Adrenal gland (tissue), 12 donors: ENCODE measurements around the gene RPS6KA2. TPM values are rescaled to one million over a fixed set of nuclear protein-coding genes. Genes with fewer than 3 reads are reported as not detected.

Experiments used
- DNase-seq, 7 donors: peaks; one replicate each; pipeline ENCODE4 v3.0.0-alpha.2; 2019 to 2020
- H3K27ac ChIP-seq, 5 donors: fragments of 200-600 bp; sonication (generic) in 4 of 5; 1 replicate in 3 of 5; 2 replicates in 2 of 5; pipeline versions ENCODE4 v1.5.1 to v1.8.0; 2016 to 2020; ENCODE audit warnings: mild to moderate bottlenecking in 1 of 5
- H3K27me3 ChIP-seq: fragments of 200-600 bp; 2 replicates; pipeline ENCODE4 v1.8.0; 2021
- H3K36me3 ChIP-seq, 2 donors: fragments of 200-600 bp; replicated peaks in 1 of 2; 1 replicate in 1 of 2; 2 replicates in 1 of 2; pipeline versions ENCODE4 v1.5.1 to v1.8.0; 2018 to 2022
- H3K4me1 ChIP-seq, 2 donors: fragments of 200-600 bp; replicated peaks in 1 of 2; 1 replicate in 1 of 2; 2 replicates in 1 of 2; pipeline versions ENCODE4 v1.5.1 to v1.8.0; 2018 to 2021
- H3K4me3 ChIP-seq, 4 donors: fragments of 200-600 bp; sonication (generic) in 3 of 4; one replicate each; pipeline ENCODE4 v1.5.1; 2016 to 2018
- H3K9me3 ChIP-seq, 3 donors: fragments of 200-600 bp; sonication (generic) in 1 of 3; replicated peaks in 1 of 3; 1 replicate in 2 of 3; 2 replicates in 1 of 3; pipeline versions ENCODE4 v1.5.1 to v1.8.0; 2016 to 2021
- POLR2A ChIP-seq, 2 donors: fragments of 450-650 bp; IDR thresholded peaks; one replicate each; pipeline ENCODE4 v1.6.1; 2017; ENCODE audit warnings: antibody characterized with exemption in 2 of 2, mild to moderate bottlenecking in 2 of 2, moderate library complexity in 1 of 2
- WGBS, 4 donors: extraction: QIAGEN DNeasy Blood & Tissue Kit in 2 of 4; methylation state at CpG; one replicate each; pipeline versions ENCODE4 v1.1.5 to v1.1.7; 2013 to 2017; 5-methylcytosine and 5-hydroxymethylcytosine counted together
- intact Hi-C, 2 donors: fragments of 100-400 bp; cut with DNase I; formaldehyde crosslinking; loops; one replicate each; pipeline versions ENCODE4 v1.14.1 to v1.15.0; 2022 to 2023
- polyA plus RNA-seq, 3 donors: library from polyadenylated mRNA; stranded (reverse); fragments of 200-250 nt in 2 of 3; fragments of 350-450 nt in 1 of 3; fragmentation: Illumina TruSeq in 1 of 3; extraction: RNeasy Lipid Tissue Mini Kit (QIAGEN cat#74804) in 1 of 3; gene quantifications; one replicate each; pipeline ENCODE4 v1.2.3, GENCODE V29; 2013 to 2014
- total RNA-seq, 9 donors: library from RNA; depleted of rRNA in 4 of 9; stranded (reverse); fragments of >200 nt in 4 of 9; fragments of 120-200 nt in 1 of 9; fragmentation: NEBNext Ultra II Directional in 1 of 9; extraction: Animal tissue kit (Norgen Biotek cat#: 25700) in 1 of 9; gene quantifications; one replicate each; pipeline versions ENCODE4 v1.1.0 to v1.2.4, GENCODE V29; 2013 to 2023
- TF ChIP-seq, protein P1 (sequence below), 6 experiments: fragments of 450-650 bp in 4 of 6; fragments of 200-600 bp in 2 of 6; sonication (generic) in 1 of 6; IDR thresholded peaks; 1 replicate in 5 of 6; 2 replicates in 1 of 6; pipeline versions ENCODE4 v1.5.1 to v1.8.0; 2016 to 2021; ENCODE audit warnings: antibody characterized with exemption in 6 of 6, mild to moderate bottlenecking in 2 of 6, moderate library complexity in 1 of 6
- donor health status: healthy with polysubstance abuse.
- donor health status: Bipolar disorder and iron deficiency.
- donor health status: DM: yes; HTN: yes; CAD: no.
- donor health status: DM: no; HTN: no; CAD: no.
- donor health status: DM: no; HTN: no; CAD: no.
- donor health status: DM: yes; HTN: yes; CAD: no.

Gene RPS6KA2
- total and polyA plus RNA-seq, 12 donors, result 7.0 to 40.4 (median 26.2) TPM

DNA sequence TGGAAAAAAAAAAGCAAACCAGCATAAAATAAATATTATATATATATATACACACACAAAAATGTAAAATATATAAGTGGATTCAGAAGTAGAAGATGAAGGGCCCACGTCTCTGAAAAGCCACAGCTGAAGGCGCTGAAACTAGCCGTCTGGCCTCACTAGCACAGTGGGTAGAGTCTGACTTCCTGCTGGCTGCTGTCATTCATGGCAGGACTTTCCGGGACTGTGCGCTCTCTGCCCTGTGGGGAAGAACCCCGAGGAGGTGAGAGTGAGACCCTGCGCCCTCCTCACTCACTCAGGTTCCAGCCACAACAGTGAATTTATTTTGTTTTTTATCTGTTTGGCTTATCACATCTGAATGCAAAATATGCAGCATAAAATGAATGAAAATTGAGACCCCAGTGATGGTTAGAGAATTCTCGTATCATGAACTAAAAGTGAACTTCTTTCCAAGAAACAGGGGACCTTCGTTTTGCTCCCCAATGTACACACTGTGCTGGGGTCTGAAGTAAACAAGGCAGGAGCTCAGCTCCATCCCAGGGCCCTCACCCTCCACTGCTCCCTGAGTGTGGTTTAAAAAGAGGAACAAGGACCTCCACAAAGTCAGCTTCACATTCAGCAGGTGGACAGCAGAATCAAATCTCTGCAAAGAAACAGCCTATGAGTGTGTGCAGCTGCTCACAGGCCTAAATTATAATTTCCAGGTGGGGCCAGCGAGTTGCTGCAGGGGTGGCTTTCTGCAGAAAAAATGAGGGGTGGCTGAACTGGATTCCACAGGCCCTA, 39.2 kb downstream of the RPS6KA2 start:
- 58 to 81% (median 74%) methylated on average over 10 of the region's 10 CpGs for WGBS, 4 donors
- Histone ChIP-seq H3K9me3 (no peaks in the 10 kb centered on the region), H3K4me3 (no peak overlapping the region), H3K4me1 (peaks cover 0 to 13% of the 10 kb centered on the region in 2 donors), H3K27ac (no peak overlapping the region), H3K36me3 (no peaks in the 10 kb centered on the region), H3K27me3 (no peaks in the 10 kb centered on the region)
- no peak for DNase-seq
- intact Hi-C loops, result no loop called here
- TF ChIP-seq, protein P1, sequence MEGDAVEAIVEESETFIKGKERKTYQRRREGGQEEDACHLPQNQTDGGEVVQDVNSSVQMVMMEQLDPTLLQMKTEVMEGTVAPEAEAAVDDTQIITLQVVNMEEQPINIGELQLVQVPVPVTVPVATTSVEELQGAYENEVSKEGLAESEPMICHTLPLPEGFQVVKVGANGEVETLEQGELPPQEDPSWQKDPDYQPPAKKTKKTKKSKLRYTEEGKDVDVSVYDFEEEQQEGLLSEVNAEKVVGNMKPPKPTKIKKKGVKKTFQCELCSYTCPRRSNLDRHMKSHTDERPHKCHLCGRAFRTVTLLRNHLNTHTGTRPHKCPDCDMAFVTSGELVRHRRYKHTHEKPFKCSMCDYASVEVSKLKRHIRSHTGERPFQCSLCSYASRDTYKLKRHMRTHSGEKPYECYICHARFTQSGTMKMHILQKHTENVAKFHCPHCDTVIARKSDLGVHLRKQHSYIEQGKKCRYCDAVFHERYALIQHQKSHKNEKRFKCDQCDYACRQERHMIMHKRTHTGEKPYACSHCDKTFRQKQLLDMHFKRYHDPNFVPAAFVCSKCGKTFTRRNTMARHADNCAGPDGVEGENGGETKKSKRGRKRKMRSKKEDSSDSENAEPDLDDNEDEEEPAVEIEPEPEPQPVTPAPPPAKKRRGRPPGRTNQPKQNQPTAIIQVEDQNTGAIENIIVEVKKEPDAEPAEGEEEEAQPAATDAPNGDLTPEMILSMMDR (IDR thresholded peaks at IDR 0.05), result no peak
- TF ChIP-seq POLR2A (IDR thresholded peaks at IDR 0.05), result no peak

DNA sequence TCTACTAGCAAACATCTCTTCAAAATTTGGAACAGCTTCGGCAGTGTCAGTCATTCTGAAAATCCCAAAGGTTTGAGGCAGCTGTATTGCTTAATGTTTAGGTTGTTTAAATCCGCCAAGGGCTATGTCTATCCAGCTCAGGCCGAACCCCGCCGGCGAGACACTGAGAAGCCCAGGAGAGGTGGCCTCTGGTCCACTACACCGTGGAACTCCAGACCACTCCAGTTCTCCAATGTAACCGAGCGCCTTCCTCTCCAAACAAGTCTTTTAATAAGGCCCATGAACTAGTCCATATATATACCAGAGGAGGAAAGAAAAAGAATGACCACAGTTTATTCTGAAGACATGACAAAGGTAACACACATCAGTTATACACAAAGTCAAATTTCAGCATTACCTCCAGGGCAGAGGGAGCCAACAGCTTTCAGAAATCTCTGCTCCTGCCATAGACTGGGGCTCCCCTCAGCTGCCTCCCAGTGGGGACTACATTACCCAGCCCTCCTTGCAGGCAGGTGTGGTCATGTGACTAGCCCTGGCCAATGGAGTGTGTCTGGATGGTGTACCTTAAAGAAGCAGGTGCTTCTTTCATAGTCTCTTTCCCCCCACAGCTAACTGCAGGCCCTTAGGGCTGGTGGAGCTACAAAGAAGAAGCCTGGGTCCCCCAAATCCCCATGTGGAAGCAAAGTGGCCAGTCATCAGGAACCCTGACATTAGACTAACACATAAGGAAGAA, 40.5 kb downstream of the RPS6KA2 start, which contains the start of gene RAMACL:
RAMACL (minus strand) TSS at position 255 of the 733 bp plus-strand sequence; CDS start at position 54, 201 bp downstream.
- H3K27ac ChIP-seq, result no peak within 1 kb of the TSS
- H3K4me1 ChIP-seq, result peaks cover 0 to 13% of the 10 kb centered on the region in 2 donors
- no peaks in the 10 kb centered on the region for H3K27me3 ChIP-seq
- H3K36me3 ChIP-seq, result no peaks in the 10 kb centered on the region
- H3K4me3 ChIP-seq, result no peak within 1 kb of the TSS
- TF ChIP-seq, protein P1 (IDR thresholded peaks at IDR 0.05), result no peak
- TF ChIP-seq POLR2A (IDR thresholded peaks at IDR 0.05), result no peak
- intact Hi-C loops, result no loop called here
- no peak for DNase-seq
- no peaks in the 10 kb centered on the region for H3K9me3 ChIP-seq
- WGBS, 4 donors, result 95 to 98% (median 97%) methylated on average over 9 of the region's 9 CpGs

DNA sequence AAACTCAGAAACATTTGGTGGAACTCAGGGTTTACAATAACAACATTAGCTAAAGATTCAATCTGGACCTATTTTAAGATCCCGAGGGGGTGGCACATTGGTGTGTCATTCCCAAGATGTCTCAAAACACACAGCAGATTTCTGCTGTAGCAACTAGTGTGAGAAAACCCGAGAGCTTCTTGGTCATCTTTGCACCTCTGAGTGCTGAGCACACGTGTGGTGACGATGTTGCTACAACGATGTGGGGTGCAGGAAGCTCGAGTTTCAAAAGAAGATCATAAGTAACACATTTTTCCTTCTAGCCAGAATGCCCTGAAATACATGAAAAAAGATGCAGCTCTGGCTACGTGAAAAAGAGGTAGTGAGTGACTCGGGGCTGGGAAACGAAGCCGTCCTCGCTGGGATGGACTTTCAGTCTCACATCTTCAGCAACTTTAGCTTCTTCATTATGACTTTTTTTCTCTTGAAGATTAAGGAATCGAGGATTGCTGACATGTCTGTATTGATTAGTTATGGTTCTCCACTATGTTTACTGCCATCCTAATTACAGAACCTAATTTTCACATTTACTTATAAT, 42.1 kb downstream of the RPS6KA2 start:
- H3K4me1 ChIP-seq, result peaks cover 0 to 11% of the 10 kb centered on the region in 2 donors
- H3K27ac ChIP-seq, result no peak overlapping the region
- intact Hi-C loops, result no loop called here
- no peak for TF ChIP-seq POLR2A (IDR thresholded peaks at IDR 0.05)
- TF ChIP-seq, protein P1 (IDR thresholded peaks at IDR 0.05), result no peak
- H3K9me3 ChIP-seq, result no peaks in the 10 kb centered on the region
- no peaks in the 10 kb centered on the region for H3K36me3 ChIP-seq
- WGBS, 4 donors, result 69 to 84% (median 79%) methylated on average over 12 of the region's 12 CpGs
- DNase-seq, result no peak
- no peaks in the 10 kb centered on the region for H3K27me3 ChIP-seq
- no peak overlapping the region for H3K4me3 ChIP-seq

DNA sequence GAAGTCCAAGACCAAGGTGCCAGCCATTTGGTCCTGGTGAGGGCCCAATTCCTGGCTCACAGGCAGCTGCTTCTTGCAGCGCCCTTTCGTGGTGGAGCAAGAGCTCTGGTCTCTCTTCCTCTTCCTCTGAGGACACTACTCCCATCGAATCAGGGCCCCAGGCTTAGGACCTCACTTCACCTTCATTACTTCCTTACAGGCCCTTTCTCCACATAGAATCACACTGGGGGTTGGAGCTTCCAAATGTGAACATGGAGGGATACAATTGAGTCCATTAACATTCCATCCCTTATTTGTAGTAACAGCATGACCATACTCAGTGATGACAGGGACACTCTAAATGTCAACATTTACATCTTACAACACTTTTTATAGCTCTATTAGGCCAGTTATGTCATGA, 42.9 kb downstream of the RPS6KA2 start:
- H3K4me1 ChIP-seq, result peaks cover 0 to 3% of the 10 kb centered on the region in 2 donors
- H3K27me3 ChIP-seq, result no peaks in the 10 kb centered on the region
- no peak overlapping the region for H3K4me3 ChIP-seq
- H3K36me3 ChIP-seq, result no peaks in the 10 kb centered on the region
- no peak for DNase-seq
- no peak overlapping the region for H3K27ac ChIP-seq
- H3K9me3 ChIP-seq, result no peaks in the 10 kb centered on the region
- WGBS, 4 donors, result 77 to 86% (median 83%) methylated on average over 3 of the region's 3 CpGs
- TF ChIP-seq, protein P1 (IDR thresholded peaks at IDR 0.05), result no peak
- TF ChIP-seq POLR2A (IDR thresholded peaks at IDR 0.05), result no peak
- intact Hi-C loops, result no loop called here
